GM06990 (cell line): ENCODE results near the gene USP53.

ENCODE experiments used
- DNase-seq: peaks from one replicate; pipeline ENCODE4 v3.0.0-alpha.2; 2011; ENCODE audit not compliant: insufficient read length; ENCODE audit errors: extremely low read depth
- H3K27me3 ChIP-seq: replicated peaks from 2 replicates; pipeline ENCODE4 v1.6.0; 2011; ENCODE audit warnings: low read length; ENCODE audit not compliant: control insufficient read depth, insufficient read depth
- H3K36me3 ChIP-seq: 2 replicates; pipeline ENCODE4 v1.5.1; 2011; ENCODE audit warnings: low read length; ENCODE audit not compliant: control insufficient read depth, insufficient read depth
- H3K4me3 ChIP-seq: replicated peaks from 2 replicates; pipeline ENCODE4 v1.5.1; 2011; ENCODE audit warnings: low read depth, mild to moderate bottlenecking, control low read depth, low read length
- CTCF ChIP-seq: IDR thresholded peaks from 2 replicates; pipeline ENCODE4 v1.5.1; 2011; ENCODE audit warnings: low read length, control low read depth, mild to moderate bottlenecking, inconsistent platforms; ENCODE audit not compliant: insufficient read depth, poor library complexity, severe bottlenecking

USP53 gene

GRCh38 chr4:119314356-119314755 is 101.8 kb downstream of the USP53 start:
- Histone ChIP-seq H3K36me3 (no peaks in the 10 kb centered on the region), H3K4me3 (no peak overlapping the region), H3K27me3 (no peaks in the 10 kb centered on the region; the same call in 1 of the 2 replicates)
- TF ChIP-seq CTCF, result peak; percentile 41
- no peak for DNase-seq

DNA sequence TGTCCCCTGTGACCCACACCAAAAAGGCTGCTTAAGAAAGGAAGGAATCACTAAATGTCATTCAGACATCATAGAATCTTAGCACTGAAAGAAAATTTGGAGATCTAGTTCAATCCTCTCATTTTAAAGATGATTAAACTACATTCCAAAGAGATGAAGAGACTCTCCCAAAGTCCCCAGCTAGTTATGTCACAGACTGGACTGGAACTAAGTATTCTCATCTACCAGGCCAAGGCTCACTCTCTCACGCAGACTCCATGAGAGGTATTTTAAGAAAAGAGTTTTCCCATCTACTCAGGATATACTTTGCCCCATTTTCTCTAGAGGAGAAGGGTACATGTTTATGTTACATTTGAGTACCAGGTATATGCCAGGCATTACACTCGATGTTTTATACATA is 102.5 kb downstream of the USP53 start:
- DNase-seq, result no peak
- no peaks in the 10 kb centered on the region for H3K36me3 ChIP-seq
- TF ChIP-seq CTCF, result no peak
- H3K4me3 ChIP-seq, result no peak overlapping the region
- no peaks in the 10 kb centered on the region; the same call in 1 of the 2 replicates for H3K27me3 ChIP-seq

- Histone ChIP-seq H3K4me3 (no peak overlapping the region), H3K27me3 (no peaks in the 10 kb centered on the region; the same call in 1 of the 2 replicates), H3K36me3 (no peaks in the 10 kb centered on the region)
- DNase-seq, result no peak
- no peak for TF ChIP-seq CTCF
Observed at GRCh38 chr4:119317990-119318389, 105.5 kb downstream of the USP53 start.

DNA sequence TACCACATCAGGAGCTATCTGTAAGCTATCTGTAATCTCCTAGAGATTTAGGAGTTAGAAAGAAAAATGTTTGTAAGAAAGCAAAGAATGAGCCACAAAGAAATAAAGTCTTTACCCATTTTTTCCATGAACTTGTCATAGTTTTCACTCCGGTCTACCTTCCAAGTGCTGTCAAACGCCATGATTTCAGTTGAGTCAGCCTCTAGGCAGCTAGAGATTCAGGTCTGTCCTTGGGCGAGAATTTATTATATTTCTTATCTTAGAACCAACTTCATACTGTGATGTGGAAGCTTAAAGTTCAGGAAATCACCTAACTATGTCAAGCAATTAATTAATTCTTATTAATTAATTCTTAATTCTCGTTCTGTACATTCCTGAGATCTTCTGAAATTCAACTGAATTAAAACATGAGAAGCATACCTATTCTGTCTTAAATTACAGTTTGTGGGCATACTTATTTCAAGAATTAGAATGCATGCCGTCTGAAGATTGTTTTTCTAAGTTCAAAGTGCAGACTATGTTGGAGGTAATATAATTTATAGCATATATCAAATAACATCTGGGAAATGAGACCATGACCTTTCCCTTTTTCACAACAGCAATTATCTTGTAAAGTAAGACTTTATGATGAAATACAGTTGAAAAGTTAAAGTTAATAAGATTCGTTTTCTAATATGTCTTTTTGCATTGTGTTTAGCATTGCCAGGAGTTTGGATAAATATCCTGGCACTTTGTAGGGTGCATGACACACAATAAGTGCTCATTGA is 109.6 kb downstream of the USP53 start, which contains the start of gene FABP2:
TSS of gene FABP2 (minus strand) at position 218 of the 767 bp plus-strand sequence. CDS start at position 182, 36 bp downstream.
- no peaks in the 10 kb centered on the region for H3K27me3 ChIP-seq
- TF ChIP-seq CTCF, result no peak
- H3K4me3 ChIP-seq, result no peak within 1 kb of the TSS
- no peak for DNase-seq
- no peaks in the 10 kb centered on the region for H3K36me3 ChIP-seq

DNA sequence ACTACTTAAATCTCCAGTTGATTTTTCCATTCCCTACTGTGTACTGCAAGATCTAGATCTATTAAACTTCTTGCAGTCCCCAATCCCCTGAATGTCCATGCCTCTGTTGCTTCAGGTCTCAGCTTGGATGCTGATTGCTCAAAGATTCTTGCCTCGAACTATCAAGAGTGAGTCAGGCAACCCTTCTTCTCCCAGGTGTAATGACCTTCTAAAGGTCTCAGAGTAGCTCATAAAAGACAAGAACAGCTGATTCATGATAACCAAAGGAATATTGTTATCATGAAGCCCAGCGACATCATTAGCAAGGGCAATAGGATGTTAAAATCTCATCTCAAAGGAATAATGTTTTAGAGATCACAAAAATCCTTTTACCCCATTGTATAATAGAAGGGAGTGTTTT is 116.2 kb downstream of the USP53 start:
- no peak for DNase-seq
- TF ChIP-seq CTCF, result no peak
- no peak overlapping the region for H3K4me3 ChIP-seq
- H3K27me3 ChIP-seq, result no peaks in the 10 kb centered on the region; the same call in 1 of the 2 replicates
- H3K36me3 ChIP-seq, result no peaks in the 10 kb centered on the region
